HepG2 (cell line): ENCODE data around the gene P2RX7. TPM values are rescaled to one million over a fixed set of nuclear protein-coding genes. Genes with fewer than 3 reads are reported as not detected.
A peak's percentile ranks its signal among the peaks of the same experiment; 100 is the strongest.

Experiments used
- AKAP8 ChIP-seq: sonication (generic); formaldehyde crosslinking; IDR thresholded peaks from 2 replicates; pipeline ENCODE4 v1.5.1; 2020; ENCODE audit warnings: mild to moderate bottlenecking, missing genetic modification reagents
- GFI1 ChIP-seq: sonication (generic); formaldehyde crosslinking; IDR thresholded peaks from 2 replicates; pipeline ENCODE4 v1.5.0; 2020; ENCODE audit warnings: missing genetic modification reagents, mild to moderate bottlenecking, borderline replicate concordance
- KLF12 ChIP-seq: sonication (generic); formaldehyde crosslinking; IDR thresholded peaks from 2 replicates; pipeline ENCODE4 v1.4.0; 2020; ENCODE audit warnings: missing genetic modification reagents, borderline replicate concordance
- MAFG ChIP-seq: sonication (generic); formaldehyde crosslinking; IDR thresholded peaks from 2 replicates; pipeline ENCODE4 v1.5.1; 2020; ENCODE audit warnings: mild to moderate bottlenecking, missing genetic modification reagents
- MBNL3 ChIP-seq: fragments of 250-450 bp; sonication (Bioruptor Pico); conservative IDR thresholded peaks from 2 replicates; pipeline ENCODE4 v1.8.0; 2022; ENCODE audit warnings: mild to moderate bottlenecking, inconsistent platforms
- PCBP1 ChIP-seq: fragments of 200-400 bp; formaldehyde crosslinking; IDR thresholded peaks from 2 replicates; pipeline ENCODE4 v1.6.1; 2017; ENCODE audit warnings: mild to moderate bottlenecking, low read depth, low read length, borderline replicate concordance
- STAG1 ChIP-seq: sonication (generic); formaldehyde crosslinking; IDR thresholded peaks from 2 replicates; pipeline ENCODE4 v1.4.0; 2020; ENCODE audit warnings: missing genetic modification reagents
- TBP ChIP-seq: sonication (generic); formaldehyde crosslinking; IDR thresholded peaks from 2 replicates; pipeline ENCODE4 v1.5.0; 2020; ENCODE audit warnings: missing genetic modification reagents
- YEATS4 ChIP-seq: sonication (generic); formaldehyde crosslinking; IDR thresholded peaks from 2 replicates; pipeline ENCODE4 v1.4.0; 2020; ENCODE audit warnings: missing genetic modification reagents, borderline replicate concordance
- ZC3H13 ChIP-seq: sonication (generic); formaldehyde crosslinking; IDR thresholded peaks from 2 replicates; pipeline ENCODE4 v1.8.1; 2023; ENCODE audit warnings: mild to moderate bottlenecking, missing genetic modification reagents, moderate library complexity
- polyA plus RNA-seq, 8 experiments: library from polyadenylated mRNA; depleted of rRNA in 3 of 8; stranded (reverse) in 7 of 8; unstranded in 1 of 8; fragments of >200 nt; fragmentation: Illumina TruSeq in 4 of 8; extraction: Trizol in 4 of 8; gene quantifications; 2 replicates each; pipeline versions ENCODE4 v1.2.1 to v1.2.3, GENCODE V29; 2011 to 2016; ENCODE audit warnings: low read depth in 4 of 8, missing spikeins in 1 of 8, mixed read lengths in 1 of 8; ENCODE audit not compliant: insufficient read depth in 1 of 8
- total RNA-seq, 5 experiments: library from RNA; depleted of rRNA; stranded (reverse); fragments of >200 nt; fragmentation: Illumina TruSeq; extraction: Trizol; gene quantifications; 2 replicates each; pipeline ENCODE4 v1.2.3, GENCODE V29; 2016; ENCODE audit warnings: low read depth in 1 of 5
- TF ChIP-seq, protein P1 (sequence below): sonication (generic); formaldehyde crosslinking; IDR thresholded peaks from 2 replicates; pipeline ENCODE4 v1.5.0; 2020; ENCODE audit warnings: mild to moderate bottlenecking, missing genetic modification reagents, moderate library complexity
- TF ChIP-seq, protein P2 (sequence below): IDR thresholded peaks from 2 replicates; pipeline ENCODE4 v1.6.1; 2016; ENCODE audit warnings: missing compliant biosample characterization, missing genetic modification reagents, borderline replicate concordance
- TF ChIP-seq, protein P3 (sequence below): sonication (generic); formaldehyde crosslinking; IDR thresholded peaks from 2 replicates; pipeline ENCODE4 v1.5.0; 2020; ENCODE audit warnings: mild to moderate bottlenecking, missing genetic modification reagents, borderline replicate concordance
- TF ChIP-seq, protein P4 (sequence below): IDR thresholded peaks from 2 replicates; pipeline ENCODE4 v1.6.1; 2012; ENCODE audit warnings: low read depth, low read length, improper control_type of control experiment
- TF ChIP-seq, protein P5 (sequence below): sonication (generic); formaldehyde crosslinking; IDR thresholded peaks from 2 replicates; pipeline ENCODE4 v1.5.0; 2020; ENCODE audit warnings: missing genetic modification reagents
- TF ChIP-seq, protein P6 (sequence below): sonication (generic); formaldehyde crosslinking; IDR thresholded peaks from 2 replicates; pipeline ENCODE4 v1.5.1; 2020; ENCODE audit warnings: mild to moderate bottlenecking, missing genetic modification reagents

P2RX7 gene
- total and polyA plus RNA-seq, 2 of the 13 experiments (the other 11 are each of a cell fraction or from before 2014, with no cell fraction given), result 0.13 to 0.73 TPM

DNA sequence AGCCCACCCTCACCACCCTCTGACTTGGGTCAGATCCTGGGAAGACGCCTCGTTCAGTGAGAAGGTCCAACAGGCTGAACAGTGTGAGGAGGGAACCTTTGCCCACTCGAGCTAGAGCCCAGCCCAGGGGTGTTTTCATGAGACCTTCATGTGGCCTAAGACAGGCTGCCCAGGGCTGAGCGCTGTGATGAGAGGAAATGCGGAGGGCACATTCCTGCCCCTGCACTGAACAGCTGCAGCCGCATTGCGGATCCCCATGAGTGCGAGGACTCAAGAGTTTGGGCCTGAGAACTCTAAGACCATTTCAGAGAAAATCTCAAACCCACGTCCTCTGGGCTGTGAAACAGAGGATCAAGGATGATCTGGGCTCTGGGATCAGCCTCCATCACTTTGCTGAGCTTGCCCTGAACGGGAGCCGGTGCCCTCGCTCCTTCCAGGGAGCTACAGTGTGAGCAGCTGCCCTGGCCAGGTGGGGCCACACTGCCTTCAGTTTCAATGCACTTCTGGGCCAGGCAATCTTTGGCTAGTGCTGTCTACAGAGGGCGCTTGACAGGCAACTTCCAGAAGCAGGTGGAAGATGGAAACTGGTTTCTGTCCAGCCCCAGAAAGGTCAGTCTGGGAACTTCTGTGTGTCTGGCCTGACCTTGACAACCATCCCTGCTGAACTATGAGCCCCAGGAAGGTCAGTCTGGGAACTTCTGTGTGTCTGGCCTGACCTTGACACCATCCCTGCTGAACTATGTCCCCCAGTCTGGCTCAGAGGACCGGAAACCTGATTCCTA lies 43.5 kb upstream of the P2RX7 start (continued):
- TF ChIP-seq, protein P1, sequence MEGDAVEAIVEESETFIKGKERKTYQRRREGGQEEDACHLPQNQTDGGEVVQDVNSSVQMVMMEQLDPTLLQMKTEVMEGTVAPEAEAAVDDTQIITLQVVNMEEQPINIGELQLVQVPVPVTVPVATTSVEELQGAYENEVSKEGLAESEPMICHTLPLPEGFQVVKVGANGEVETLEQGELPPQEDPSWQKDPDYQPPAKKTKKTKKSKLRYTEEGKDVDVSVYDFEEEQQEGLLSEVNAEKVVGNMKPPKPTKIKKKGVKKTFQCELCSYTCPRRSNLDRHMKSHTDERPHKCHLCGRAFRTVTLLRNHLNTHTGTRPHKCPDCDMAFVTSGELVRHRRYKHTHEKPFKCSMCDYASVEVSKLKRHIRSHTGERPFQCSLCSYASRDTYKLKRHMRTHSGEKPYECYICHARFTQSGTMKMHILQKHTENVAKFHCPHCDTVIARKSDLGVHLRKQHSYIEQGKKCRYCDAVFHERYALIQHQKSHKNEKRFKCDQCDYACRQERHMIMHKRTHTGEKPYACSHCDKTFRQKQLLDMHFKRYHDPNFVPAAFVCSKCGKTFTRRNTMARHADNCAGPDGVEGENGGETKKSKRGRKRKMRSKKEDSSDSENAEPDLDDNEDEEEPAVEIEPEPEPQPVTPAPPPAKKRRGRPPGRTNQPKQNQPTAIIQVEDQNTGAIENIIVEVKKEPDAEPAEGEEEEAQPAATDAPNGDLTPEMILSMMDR (CRISPR knock-in tag), result peak; percentile 82
- TF ChIP-seq, protein P2, sequence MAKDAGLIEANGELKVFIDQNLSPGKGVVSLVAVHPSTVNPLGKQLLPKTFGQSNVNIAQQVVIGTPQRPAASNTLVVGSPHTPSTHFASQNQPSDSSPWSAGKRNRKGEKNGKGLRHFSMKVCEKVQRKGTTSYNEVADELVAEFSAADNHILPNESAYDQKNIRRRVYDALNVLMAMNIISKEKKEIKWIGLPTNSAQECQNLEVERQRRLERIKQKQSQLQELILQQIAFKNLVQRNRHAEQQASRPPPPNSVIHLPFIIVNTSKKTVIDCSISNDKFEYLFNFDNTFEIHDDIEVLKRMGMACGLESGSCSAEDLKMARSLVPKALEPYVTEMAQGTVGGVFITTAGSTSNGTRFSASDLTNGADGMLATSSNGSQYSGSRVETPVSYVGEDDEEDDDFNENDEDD (CRISPR knock-in tag), result no peak; the same call in 1 of the 2 replicates
- TF ChIP-seq, protein P3, sequence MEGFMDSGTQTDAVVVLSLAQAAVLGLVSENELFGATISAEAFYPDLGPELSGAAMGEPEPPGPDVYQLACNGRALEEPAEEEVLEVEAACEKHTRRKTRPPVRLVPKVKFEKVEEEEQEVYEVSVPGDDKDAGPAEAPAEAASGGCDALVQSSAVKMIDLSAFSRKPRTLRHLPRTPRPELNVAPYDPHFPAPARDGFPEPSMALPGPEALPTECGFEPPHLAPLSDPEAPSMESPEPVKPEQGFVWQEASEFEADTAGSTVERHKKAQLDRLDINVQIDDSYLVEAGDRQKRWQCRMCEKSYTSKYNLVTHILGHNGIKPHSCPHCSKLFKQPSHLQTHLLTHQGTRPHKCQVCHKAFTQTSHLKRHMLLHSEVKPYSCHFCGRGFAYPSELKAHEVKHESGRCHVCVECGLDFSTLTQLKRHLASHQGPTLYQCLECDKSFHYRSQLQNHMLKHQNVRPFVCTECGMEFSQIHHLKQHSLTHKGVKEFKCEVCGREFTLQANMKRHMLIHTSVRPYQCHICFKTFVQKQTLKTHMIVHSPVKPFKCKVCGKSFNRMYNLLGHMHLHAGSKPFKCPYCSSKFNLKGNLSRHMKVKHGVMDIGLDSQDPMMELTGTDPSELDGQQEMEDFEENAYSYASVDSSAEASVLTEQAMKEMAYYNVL (CRISPR knock-in tag), result peak; percentile 41; the same call in 1 of the 2 replicates
- no peak for TF ChIP-seq MAFG (CRISPR knock-in tag)
- TF ChIP-seq YEATS4 (CRISPR knock-in tag), result 0 out of 2 replicates have a peak, but pooled peaks have one; percentile 19
- peak; percentile 63; the same call in 1 of the 2 replicates for TF ChIP-seq GFI1 (CRISPR knock-in tag)
- no peak for TF ChIP-seq PCBP1
- no peak for TF ChIP-seq ZC3H13 (CRISPR knock-in tag)
- TF ChIP-seq KLF12 (CRISPR knock-in tag), result no peak
- TF ChIP-seq MBNL3 (CRISPR knock-in tag), result no peak
- peak; percentile 25; the same call in 1 of the 2 replicates for TF ChIP-seq STAG1
- TF ChIP-seq, protein P4, sequence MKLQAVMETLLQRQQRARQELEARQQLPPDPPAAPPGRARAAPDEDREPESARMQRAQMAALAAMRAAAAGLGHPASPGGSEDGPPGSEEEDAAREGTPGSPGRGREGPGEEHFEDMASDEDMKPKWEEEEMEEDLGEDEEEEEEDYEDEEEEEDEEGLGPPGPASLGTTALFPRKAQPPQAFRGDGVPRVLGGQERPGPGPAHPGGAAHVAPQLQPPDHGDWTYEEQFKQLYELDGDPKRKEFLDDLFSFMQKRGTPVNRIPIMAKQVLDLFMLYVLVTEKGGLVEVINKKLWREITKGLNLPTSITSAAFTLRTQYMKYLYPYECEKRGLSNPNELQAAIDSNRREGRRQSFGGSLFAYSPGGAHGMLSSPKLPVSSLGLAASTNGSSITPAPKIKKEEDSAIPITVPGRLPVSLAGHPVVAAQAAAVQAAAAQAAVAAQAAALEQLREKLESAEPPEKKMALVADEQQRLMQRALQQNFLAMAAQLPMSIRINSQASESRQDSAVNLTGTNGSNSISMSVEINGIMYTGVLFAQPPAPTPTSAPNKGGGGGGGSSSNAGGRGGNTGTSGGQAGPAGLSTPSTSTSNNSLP, result no peak
- TF ChIP-seq AKAP8 (CRISPR knock-in tag), result no peak
- TF ChIP-seq, protein P5, sequence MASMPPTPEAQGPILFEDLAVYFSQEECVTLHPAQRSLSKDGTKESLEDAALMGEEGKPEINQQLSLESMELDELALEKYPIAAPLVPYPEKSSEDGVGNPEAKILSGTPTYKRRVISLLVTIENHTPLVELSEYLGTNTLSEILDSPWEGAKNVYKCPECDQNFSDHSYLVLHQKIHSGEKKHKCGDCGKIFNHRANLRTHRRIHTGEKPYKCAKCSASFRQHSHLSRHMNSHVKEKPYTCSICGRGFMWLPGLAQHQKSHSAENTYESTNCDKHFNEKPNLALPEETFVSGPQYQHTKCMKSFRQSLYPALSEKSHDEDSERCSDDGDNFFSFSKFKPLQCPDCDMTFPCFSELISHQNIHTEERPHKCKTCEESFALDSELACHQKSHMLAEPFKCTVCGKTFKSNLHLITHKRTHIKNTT (CRISPR knock-in tag), result no peak
- TF ChIP-seq, protein P6, sequence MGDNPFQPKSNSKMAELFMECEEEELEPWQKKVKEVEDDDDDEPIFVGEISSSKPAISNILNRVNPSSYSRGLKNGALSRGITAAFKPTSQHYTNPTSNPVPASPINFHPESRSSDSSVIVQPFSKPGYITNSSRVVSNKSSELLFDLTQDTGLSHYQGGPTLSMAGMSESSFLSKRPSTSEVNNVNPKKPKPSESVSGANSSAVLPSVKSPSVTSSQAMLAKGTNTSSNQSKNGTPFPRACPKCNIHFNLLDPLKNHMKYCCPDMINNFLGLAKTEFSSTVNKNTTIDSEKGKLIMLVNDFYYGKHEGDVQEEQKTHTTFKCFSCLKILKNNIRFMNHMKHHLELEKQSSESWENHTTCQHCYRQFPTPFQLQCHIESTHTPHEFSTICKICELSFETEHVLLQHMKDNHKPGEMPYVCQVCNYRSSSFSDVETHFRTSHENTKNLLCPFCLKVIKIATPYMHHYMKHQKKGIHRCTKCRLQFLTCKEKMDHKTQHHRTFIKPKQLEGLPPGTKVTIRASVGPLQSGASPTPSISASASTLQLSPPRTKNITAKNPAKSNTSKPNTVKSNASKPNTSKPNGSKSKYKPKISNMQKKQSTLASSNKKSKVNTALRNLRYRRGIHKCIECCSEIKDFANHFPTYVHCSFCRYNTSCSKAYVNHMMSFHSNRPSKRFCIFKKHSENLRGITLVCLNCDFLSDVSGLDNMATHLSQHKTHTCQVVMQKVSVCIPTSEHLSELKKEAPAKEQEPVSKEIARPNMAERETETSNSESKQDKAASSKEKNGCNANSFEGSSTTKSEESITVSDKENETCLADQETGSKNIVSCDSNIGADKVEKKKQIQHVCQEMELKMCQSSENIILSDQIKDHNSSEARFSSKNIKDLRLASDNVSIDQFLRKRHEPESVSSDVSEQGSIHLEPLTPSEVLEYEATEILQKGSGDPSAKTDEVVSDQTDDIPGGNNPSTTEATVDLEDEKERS, result peak; percentile 85
- TF ChIP-seq TBP (CRISPR knock-in tag), result no peak
